DOHH2 (cell line): Measurements from ENCODE around the gene BARX2.

Source experiments
- H3F3A ChIP-seq: fragments of 200-600 bp; sonication (generic), shearing (Covaris generic); 2 replicates; pipeline ENCODE4 v1.6.0; 2016; ENCODE audit warnings: antibody characterized with exemption, mild to moderate bottlenecking; ENCODE audit not compliant: control insufficient read depth, insufficient read depth
- H3K27ac ChIP-seq: fragments of 200-600 bp; sonication (generic); 2 replicates; pipeline ENCODE4 v1.5.1; 2014; ENCODE audit warnings: low read depth, mild to moderate bottlenecking, low read length, moderate library complexity
- H3K27me3 ChIP-seq: fragments of 200-600 bp; sonication (generic); 2 replicates; pipeline ENCODE4 v1.6.1; 2014; ENCODE audit warnings: mild to moderate bottlenecking, low read length, mixed read lengths; ENCODE audit not compliant: control insufficient read depth
- H3K36me3 ChIP-seq: fragments of 200-600 bp; sonication (generic); 2 replicates; pipeline ENCODE4 v1.6.1; 2014; ENCODE audit warnings: mild to moderate bottlenecking, low read length, moderate library complexity, mixed read lengths; ENCODE audit not compliant: control insufficient read depth
- H3K4me1 ChIP-seq: fragments of 200-600 bp; sonication (generic); 2 replicates; pipeline ENCODE4 v1.6.1; 2014; ENCODE audit warnings: mild to moderate bottlenecking, low read length, mixed read lengths; ENCODE audit not compliant: control insufficient read depth
- H3K4me2 ChIP-seq: fragments of 200-600 bp; sonication (generic); 2 replicates; pipeline ENCODE4 v1.6.0; 2014; ENCODE audit warnings: mild to moderate bottlenecking, low read length, moderate library complexity
- H3K4me3 ChIP-seq: fragments of 200-600 bp; sonication (generic); 2 replicates; pipeline ENCODE4 v1.5.1; 2014; ENCODE audit warnings: mild to moderate bottlenecking, low read length, mixed read lengths
- H3K79me2 ChIP-seq: fragments of 200-600 bp; sonication (generic); 2 replicates; pipeline ENCODE4 v1.6.1; 2014; ENCODE audit warnings: mild to moderate bottlenecking, low read length, mixed read lengths; ENCODE audit not compliant: control insufficient read depth
- H3K9me2 ChIP-seq: fragments of 200-600 bp; sonication (generic); replicated peaks from 2 replicates; pipeline ENCODE4 v1.6.1; 2014; ENCODE audit warnings: mild to moderate bottlenecking, low read length, mixed read lengths; ENCODE audit not compliant: control insufficient read depth
- H3K9me3 ChIP-seq: fragments of 200-600 bp; sonication (generic); 2 replicates; pipeline ENCODE4 v1.6.1; 2014; ENCODE audit warnings: antibody characterized with exemption, low read length, mixed read lengths; ENCODE audit not compliant: control insufficient read depth, insufficient read depth
- H4K20me1 ChIP-seq: fragments of 200-600 bp; sonication (generic); 2 replicates; pipeline ENCODE4 v1.6.0; 2014; ENCODE audit warnings: low read depth, mild to moderate bottlenecking, antibody characterized with exemption, low read length, moderate library complexity; ENCODE audit not compliant: control insufficient read depth, insufficient read depth
- EZH2phosphoT487 ChIP-seq: fragments of 200-600 bp; sonication (generic); IDR thresholded peaks from 2 replicates; pipeline ENCODE4 v1.6.1; 2017; ENCODE audit warnings: borderline replicate concordance, mild to moderate bottlenecking, antibody characterized with exemption, low read length, moderate library complexity, mixed read lengths
- TF ChIP-seq, protein P1 (sequence below): fragments of 200-600 bp; sonication (generic); IDR thresholded peaks from one replicate; pipeline ENCODE4 v1.5.1; 2014; ENCODE audit warnings: antibody characterized with exemption, mild to moderate bottlenecking, low read depth, low read length; ENCODE audit not compliant: poor library complexity, severe bottlenecking

Gene BARX2

DNA sequence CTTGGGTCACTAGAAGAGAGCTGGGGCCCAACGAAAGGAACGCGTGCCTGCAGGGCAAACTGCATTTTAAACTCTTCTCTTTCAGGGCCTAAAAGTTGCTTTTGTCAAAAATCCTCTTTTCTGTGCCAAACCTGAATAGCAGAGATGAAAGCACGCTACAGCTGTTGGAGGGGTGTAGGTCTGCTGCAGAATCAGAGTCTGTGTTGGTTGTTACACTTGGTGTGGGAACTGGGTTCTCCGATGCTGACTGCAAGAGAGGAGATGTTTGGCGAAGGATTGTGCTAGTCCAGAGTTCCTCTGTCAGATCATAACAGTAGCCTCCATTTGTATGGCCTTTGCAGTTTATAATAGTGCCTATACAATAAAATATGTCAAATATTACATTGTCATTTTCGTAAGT is 41.8 kb downstream of the BARX2 start:
- TF ChIP-seq, protein P1, sequence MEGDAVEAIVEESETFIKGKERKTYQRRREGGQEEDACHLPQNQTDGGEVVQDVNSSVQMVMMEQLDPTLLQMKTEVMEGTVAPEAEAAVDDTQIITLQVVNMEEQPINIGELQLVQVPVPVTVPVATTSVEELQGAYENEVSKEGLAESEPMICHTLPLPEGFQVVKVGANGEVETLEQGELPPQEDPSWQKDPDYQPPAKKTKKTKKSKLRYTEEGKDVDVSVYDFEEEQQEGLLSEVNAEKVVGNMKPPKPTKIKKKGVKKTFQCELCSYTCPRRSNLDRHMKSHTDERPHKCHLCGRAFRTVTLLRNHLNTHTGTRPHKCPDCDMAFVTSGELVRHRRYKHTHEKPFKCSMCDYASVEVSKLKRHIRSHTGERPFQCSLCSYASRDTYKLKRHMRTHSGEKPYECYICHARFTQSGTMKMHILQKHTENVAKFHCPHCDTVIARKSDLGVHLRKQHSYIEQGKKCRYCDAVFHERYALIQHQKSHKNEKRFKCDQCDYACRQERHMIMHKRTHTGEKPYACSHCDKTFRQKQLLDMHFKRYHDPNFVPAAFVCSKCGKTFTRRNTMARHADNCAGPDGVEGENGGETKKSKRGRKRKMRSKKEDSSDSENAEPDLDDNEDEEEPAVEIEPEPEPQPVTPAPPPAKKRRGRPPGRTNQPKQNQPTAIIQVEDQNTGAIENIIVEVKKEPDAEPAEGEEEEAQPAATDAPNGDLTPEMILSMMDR, result no peak
- no peak for TF ChIP-seq EZH2phosphoT487
- H3F3A ChIP-seq, result no peaks in the 10 kb centered on the region
- H3K79me2 ChIP-seq, result no peaks in the 10 kb centered on the region
- H3K9me3 ChIP-seq, result no peaks in the 10 kb centered on the region
- no peaks in the 10 kb centered on the region for H3K9me2 ChIP-seq
- no peak overlapping the region for H3K27ac ChIP-seq
- no peaks in the 10 kb centered on the region for H3K36me3 ChIP-seq
- no peaks in the 10 kb centered on the region for H3K4me1 ChIP-seq
- H3K27me3 ChIP-seq, result no peaks in the 10 kb centered on the region
- H4K20me1 ChIP-seq, result no peaks in the 10 kb centered on the region
- H3K4me2 ChIP-seq, result no peak overlapping the region
- no peak overlapping the region for H3K4me3 ChIP-seq

DNA sequence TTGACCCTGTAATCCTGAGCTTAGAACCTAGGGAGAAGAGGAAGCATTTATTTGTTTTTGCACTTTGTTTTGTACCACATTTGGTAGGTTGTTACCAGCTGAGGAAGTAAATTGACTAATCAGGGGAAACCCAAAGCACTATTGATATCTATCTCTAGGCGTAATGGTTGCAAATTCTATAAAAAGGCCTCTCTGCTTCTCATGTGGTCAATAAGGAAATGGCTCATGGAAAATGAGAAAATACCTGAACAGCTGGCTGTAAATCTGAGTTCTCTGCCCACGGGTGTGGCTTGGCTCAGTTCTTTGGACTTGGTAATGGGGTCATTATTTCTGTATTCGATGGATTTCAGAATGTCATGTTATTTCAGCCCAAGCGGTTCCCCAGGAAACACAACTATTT is 42.4 kb downstream of the BARX2 start:
- Histone ChIP-seq H3K9me3 (no peaks in the 10 kb centered on the region), H3K9me2 (no peaks in the 10 kb centered on the region), H3K4me1 (no peaks in the 10 kb centered on the region), H4K20me1 (no peaks in the 10 kb centered on the region), H3K4me3 (no peak overlapping the region), H3K4me2 (no peak overlapping the region), H3K36me3 (no peaks in the 10 kb centered on the region), H3K79me2 (no peaks in the 10 kb centered on the region), H3F3A (no peaks in the 10 kb centered on the region), H3K27ac (no peak overlapping the region), H3K27me3 (no peaks in the 10 kb centered on the region)
- no peak for TF ChIP-seq EZH2phosphoT487
- TF ChIP-seq, protein P1, result no peak

DNA sequence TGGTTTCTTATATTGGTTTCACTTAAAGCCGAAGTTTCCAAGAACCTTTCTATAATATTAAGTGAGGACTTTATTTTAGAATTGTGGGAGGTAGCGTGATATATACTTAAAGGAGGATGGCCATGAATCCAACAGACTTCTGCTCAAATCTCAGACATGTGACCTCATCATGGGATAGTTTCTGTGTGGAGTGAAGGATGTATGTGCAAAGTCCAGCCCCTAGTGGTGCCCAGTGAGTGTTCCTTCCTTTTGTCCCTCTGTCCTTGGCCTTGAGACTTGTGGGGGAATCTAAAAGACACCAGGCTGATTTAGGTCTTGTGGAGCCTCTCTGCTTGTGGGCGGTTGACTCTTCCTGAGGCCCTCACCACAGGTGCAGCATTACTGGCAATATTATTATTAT is 43.7 kb downstream of the BARX2 start:
- Histone ChIP-seq H3K27ac (no peak overlapping the region), H3K4me2 (no peak overlapping the region), H3K36me3 (no peaks in the 10 kb centered on the region), H3K4me1 (no peaks in the 10 kb centered on the region), H3K79me2 (no peaks in the 10 kb centered on the region), H3K9me3 (no peaks in the 10 kb centered on the region), H3K4me3 (no peak overlapping the region), H4K20me1 (no peaks in the 10 kb centered on the region), H3K9me2 (no peaks in the 10 kb centered on the region), H3F3A (no peaks in the 10 kb centered on the region), H3K27me3 (no peaks in the 10 kb centered on the region)
- TF ChIP-seq, protein P1, result no peak
- TF ChIP-seq EZH2phosphoT487, result no peak

DNA sequence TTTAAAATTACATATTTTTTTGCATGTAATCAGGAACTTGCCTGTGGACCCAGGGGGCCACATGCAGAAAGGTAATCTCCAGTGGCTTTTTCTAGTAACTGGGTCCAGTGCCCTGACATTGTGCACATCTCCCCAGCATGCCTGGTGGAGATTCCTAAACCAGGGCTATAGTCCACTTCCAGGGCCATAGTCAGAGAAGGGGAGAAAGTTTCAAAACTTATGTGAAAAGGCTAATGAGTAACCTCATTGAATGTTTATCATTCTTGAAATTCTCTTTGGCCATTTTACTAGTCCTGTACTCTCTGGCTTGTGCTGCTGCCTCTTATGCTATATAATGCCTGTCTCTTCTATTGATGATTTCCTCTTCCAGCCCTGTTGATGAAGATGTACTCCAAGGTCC is 47.8 kb downstream of the BARX2 start:
- no peaks in the 10 kb centered on the region for H3K79me2 ChIP-seq
- H3F3A ChIP-seq, result no peaks in the 10 kb centered on the region
- no peaks in the 10 kb centered on the region for H3K9me3 ChIP-seq
- no peak overlapping the region for H3K27ac ChIP-seq
- H3K36me3 ChIP-seq, result no peaks in the 10 kb centered on the region
- H3K4me3 ChIP-seq, result no peak overlapping the region
- H4K20me1 ChIP-seq, result no peaks in the 10 kb centered on the region
- H3K9me2 ChIP-seq, result no peaks in the 10 kb centered on the region
- H3K27me3 ChIP-seq, result peaks cover 5% of the 10 kb centered on the region; the same call in 1 of the 2 replicates
- H3K4me2 ChIP-seq, result no peak overlapping the region
- H3K4me1 ChIP-seq, result no peaks in the 10 kb centered on the region
- TF ChIP-seq EZH2phosphoT487, result no peak
- TF ChIP-seq, protein P1, result no peak
